ENCODE data around the gene ZZZ3.
"Not testable (repeated sequence)": the region's sequence is repeated elsewhere in the genome, so short reads cannot be mapped to it uniquely, and the experiment has no call there.

Gene ZZZ3

DNA sequence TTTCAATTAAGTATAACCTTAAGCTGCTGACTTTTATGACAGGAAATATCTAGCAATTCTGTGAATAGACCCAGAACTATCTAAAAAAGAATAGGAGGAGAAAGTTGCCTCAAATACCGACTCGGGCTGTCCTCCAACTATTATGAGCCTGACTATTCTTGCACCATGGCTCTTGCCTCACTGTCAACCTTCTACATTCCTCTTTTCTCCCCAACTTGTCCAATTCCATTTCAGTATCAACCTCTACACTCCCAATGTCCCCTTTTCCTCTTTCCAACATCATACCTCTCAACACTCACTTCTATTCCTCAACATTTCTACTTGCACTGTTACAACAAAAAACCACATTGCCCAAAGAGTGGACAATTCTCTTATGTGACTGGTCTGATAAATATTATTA is 2.3 kb downstream of the ZZZ3 start:
- no peak for DNase-seq (ENCODE audit: low spot score)
- Histone ChIP-seq H3K36me3 (ENCODE audit: low read depth) (peaks cover 21% of the 10 kb centered on the region), H3K27ac (ENCODE audit: poor library complexity, severe bottlenecking) (no peak overlapping the region), H3K9me3 (ENCODE audit: severe bottlenecking) (no peaks in the 10 kb centered on the region), H3K27me3 (ENCODE audit: insufficient read depth, poor library complexity, severe bottlenecking) (no peaks in the 10 kb centered on the region), H3K4me3 (ENCODE audit: severe bottlenecking) (no peak overlapping the region), H3K4me1 (ENCODE audit: insufficient read depth, poor library complexity, severe bottlenecking) (peaks cover 28% of the 10 kb centered on the region)
- no peak for ATAC-seq (ENCODE audit: low read depth)
- TF ChIP-seq, protein P1, sequence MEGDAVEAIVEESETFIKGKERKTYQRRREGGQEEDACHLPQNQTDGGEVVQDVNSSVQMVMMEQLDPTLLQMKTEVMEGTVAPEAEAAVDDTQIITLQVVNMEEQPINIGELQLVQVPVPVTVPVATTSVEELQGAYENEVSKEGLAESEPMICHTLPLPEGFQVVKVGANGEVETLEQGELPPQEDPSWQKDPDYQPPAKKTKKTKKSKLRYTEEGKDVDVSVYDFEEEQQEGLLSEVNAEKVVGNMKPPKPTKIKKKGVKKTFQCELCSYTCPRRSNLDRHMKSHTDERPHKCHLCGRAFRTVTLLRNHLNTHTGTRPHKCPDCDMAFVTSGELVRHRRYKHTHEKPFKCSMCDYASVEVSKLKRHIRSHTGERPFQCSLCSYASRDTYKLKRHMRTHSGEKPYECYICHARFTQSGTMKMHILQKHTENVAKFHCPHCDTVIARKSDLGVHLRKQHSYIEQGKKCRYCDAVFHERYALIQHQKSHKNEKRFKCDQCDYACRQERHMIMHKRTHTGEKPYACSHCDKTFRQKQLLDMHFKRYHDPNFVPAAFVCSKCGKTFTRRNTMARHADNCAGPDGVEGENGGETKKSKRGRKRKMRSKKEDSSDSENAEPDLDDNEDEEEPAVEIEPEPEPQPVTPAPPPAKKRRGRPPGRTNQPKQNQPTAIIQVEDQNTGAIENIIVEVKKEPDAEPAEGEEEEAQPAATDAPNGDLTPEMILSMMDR (IDR thresholded peaks at IDR 0.05; ENCODE audit: poor library complexity, severe bottlenecking): no peak

DNA sequence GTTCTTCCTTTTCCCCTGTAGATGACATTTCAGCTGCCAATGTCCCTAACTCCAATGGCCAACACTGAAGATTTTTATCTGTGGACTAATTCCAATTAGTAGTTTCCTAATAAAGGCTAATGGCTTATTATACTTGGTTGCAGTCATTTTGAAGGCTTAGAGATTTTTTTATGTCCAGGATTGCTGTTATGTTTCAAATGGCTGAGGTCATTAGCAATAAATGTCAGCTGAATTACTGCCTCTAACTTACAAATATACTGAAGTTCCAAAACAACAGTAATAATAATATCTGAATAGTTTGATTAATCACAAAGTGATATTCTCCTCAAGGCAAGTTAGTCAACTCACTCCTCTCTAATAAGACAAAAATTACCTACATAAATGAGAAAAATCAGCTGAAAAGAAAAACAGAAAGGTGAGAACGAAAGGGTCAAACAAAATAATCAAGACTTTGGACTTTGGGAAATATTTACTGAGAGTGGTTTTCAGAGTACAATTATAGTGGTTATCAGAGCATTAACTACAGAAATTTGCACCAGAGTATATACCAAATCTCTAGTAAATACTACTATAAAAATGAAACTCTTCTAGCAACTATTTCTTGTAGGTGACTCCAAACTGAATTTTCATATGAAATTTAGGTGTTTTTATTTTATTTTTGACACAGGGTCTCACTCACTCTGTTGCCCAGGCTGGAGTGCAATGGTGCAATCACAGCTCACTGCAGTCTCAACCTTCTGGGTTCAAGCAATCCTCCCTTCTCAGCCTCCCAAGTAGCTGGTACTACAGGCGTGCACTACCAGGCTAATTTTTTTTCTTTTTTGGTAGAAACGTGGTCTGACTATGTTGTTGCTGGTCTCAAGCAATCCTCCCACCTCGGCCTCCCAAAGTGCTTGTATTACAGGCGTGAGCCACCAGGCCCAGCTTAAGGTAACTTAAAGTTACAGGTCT is 3.5 kb downstream of the ZZZ3 start:
- peaks cover 27% of the 10 kb centered on the region for H3K36me3 ChIP-seq (ENCODE audit: low read depth)
- DNase-seq (ENCODE audit: low spot score): no peak
- no peak overlapping the region for H3K27ac ChIP-seq (ENCODE audit: poor library complexity, severe bottlenecking)
- H3K27me3 ChIP-seq (ENCODE audit: insufficient read depth, poor library complexity, severe bottlenecking): no peaks in the 10 kb centered on the region
- peaks cover 23% of the 10 kb centered on the region for H3K4me1 ChIP-seq (ENCODE audit: insufficient read depth, poor library complexity, severe bottlenecking)
- no peaks in the 10 kb centered on the region for H3K9me3 ChIP-seq (ENCODE audit: severe bottlenecking)
- ATAC-seq (ENCODE audit: low read depth): no peak
- no peak overlapping the region for H3K4me3 ChIP-seq (ENCODE audit: severe bottlenecking)
- TF ChIP-seq, protein P1 (IDR thresholded peaks at IDR 0.05; ENCODE audit: poor library complexity, severe bottlenecking): no peak

DNA sequence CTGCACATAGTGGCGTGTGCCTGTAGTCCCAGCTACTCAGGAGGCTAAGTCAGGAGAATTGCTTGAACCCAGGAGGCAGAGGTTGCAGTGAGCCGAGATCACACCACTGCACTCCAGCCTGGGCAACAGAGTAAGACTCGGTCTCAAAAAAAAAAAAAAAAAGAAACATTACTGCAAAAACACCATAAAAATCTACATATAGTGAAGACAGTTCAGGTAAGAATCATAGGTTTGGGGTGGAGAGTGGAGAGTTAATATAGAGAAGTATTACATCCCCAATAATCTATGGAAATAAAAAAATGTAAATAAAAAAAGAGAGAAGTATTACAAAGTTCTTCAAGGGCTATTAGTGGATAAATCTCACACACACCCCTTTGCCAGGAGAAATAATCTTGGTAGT is 7.7 kb downstream of the ZZZ3 start:
- not testable (repeated sequence) for ATAC-seq (ENCODE audit: low read depth); H3K9me3 ChIP-seq (ENCODE audit: severe bottlenecking); DNase-seq (ENCODE audit: low spot score); H3K27me3 ChIP-seq (ENCODE audit: insufficient read depth, poor library complexity, severe bottlenecking); H3K27ac ChIP-seq (ENCODE audit: poor library complexity, severe bottlenecking); H3K4me3 ChIP-seq (ENCODE audit: severe bottlenecking)
- peaks cover 25% of the 10 kb centered on the region for H3K4me1 ChIP-seq (ENCODE audit: insufficient read depth, poor library complexity, severe bottlenecking)
- peaks cover 27% of the 10 kb centered on the region for H3K36me3 ChIP-seq (ENCODE audit: low read depth)

DNA sequence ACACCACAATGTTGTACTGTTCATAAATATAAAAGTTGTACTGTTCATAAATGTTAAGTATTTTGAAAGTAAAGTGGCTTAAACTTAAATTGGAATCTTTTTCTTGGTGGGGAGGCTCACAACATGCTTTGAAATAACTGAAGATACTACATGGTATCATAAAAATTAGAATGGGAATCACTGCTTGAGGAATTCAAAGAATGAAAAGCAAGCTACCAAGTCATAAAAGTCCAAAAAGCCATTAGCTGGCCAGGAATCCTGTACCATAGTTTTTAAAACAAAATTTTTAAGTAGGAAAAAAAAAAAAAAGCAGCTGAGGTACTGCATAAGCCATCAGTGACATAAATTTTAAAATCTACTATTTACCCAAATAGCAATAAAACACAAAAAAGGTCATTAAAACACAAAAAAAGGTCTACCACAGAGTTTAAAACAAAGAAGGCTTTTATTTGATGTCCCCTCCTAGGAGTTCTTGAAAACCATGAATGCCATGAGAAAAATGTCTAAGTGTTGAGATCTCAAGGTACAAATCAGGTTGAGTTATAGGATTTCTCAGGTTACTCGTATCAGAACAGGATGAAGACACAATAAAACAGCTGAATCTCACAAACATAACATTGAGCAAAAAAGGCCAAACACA is 8.6 kb downstream of the ZZZ3 start:
- Histone ChIP-seq H3K27ac (ENCODE audit: poor library complexity, severe bottlenecking) (no peak overlapping the region), H3K4me3 (ENCODE audit: severe bottlenecking) (no peak overlapping the region), H3K4me1 (ENCODE audit: insufficient read depth, poor library complexity, severe bottlenecking) (peaks cover 22% of the 10 kb centered on the region), H3K9me3 (ENCODE audit: severe bottlenecking) (no peaks in the 10 kb centered on the region), H3K36me3 (ENCODE audit: low read depth) (peaks cover 27% of the 10 kb centered on the region), H3K27me3 (ENCODE audit: insufficient read depth, poor library complexity, severe bottlenecking) (no peaks in the 10 kb centered on the region)
- TF ChIP-seq, protein P1 (IDR thresholded peaks at IDR 0.05; ENCODE audit: poor library complexity, severe bottlenecking): no peak
- DNase-seq (ENCODE audit: low spot score) (no peak), ATAC-seq (ENCODE audit: low read depth) (no peak)

DNA sequence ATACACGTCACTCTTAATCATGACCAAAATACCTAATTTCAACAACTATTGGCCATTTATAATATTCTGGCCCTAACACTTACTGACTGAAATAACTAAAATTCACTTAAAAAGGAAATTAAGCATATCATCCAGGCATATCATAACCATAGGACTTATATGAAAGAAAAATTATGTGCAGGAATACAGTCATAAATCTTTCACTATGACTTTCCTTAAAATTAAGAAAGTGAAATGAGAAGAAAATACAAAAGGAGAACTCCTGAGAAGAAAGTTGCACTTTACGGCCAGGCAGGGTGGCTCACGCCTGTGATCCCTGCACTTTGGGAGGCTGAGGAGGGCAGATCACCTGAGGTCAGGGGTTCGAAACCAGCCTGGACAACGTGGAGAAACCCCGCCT is 9.4 kb downstream of the ZZZ3 start:
- no peak for ATAC-seq (ENCODE audit: low read depth)
- peaks cover 22% of the 10 kb centered on the region for H3K4me1 ChIP-seq (ENCODE audit: insufficient read depth, poor library complexity, severe bottlenecking)
- H3K4me3 ChIP-seq (ENCODE audit: severe bottlenecking): no peak overlapping the region
- no peaks in the 10 kb centered on the region for H3K27me3 ChIP-seq (ENCODE audit: insufficient read depth, poor library complexity, severe bottlenecking)
- TF ChIP-seq, protein P1 (IDR thresholded peaks at IDR 0.05; ENCODE audit: poor library complexity, severe bottlenecking): no peak
- DNase-seq (ENCODE audit: low spot score): no peak
- H3K27ac ChIP-seq (ENCODE audit: poor library complexity, severe bottlenecking): no peak overlapping the region
- H3K9me3 ChIP-seq (ENCODE audit: severe bottlenecking): no peaks in the 10 kb centered on the region
- peaks cover 27% of the 10 kb centered on the region for H3K36me3 ChIP-seq (ENCODE audit: low read depth)
